Neural cell (in vitro differentiated cells): ENCODE results near the gene DHRS1. TPM values are rescaled to one million over a fixed set of nuclear protein-coding genes. Genes with fewer than 3 reads are reported as not detected.

Source experiments
- H2AFZ ChIP-seq: fragments of 200-600, 300-800 bp; sonication (generic), shearing (Covaris generic); 2 replicates; pipeline ENCODE4 v1.6.0; 2014; ENCODE audit warnings: low read depth, mild to moderate bottlenecking, antibody characterized with exemption, low read length, moderate library complexity
- H3F3A ChIP-seq: fragments of 200-600 bp; shearing (Covaris generic); 2 replicates; pipeline ENCODE4 v1.6.1; 2016; ENCODE audit warnings: mild to moderate bottlenecking, moderate library complexity, mixed read lengths, antibody characterized with exemption, low read length; ENCODE audit not compliant: insufficient read depth, poor library complexity, severe bottlenecking
- H3K27ac ChIP-seq: fragments of 200-600, 300-800 bp; sonication (generic), shearing (Covaris generic); 2 replicates; pipeline ENCODE4 v1.5.1; 2014; ENCODE audit warnings: mild to moderate bottlenecking, low read length, moderate library complexity
- H3K27me3 ChIP-seq: fragments of 300-800, 200-600 bp; sonication (generic), shearing (Covaris generic); 2 replicates; pipeline ENCODE4 v1.6.0; 2014; ENCODE audit warnings: mild to moderate bottlenecking, low read depth, low read length, moderate library complexity; ENCODE audit not compliant: insufficient read depth
- H3K36me3 ChIP-seq: fragments of 300-800, 200-600 bp; sonication (generic), shearing (Covaris generic); 2 replicates; pipeline ENCODE4 v1.5.1; 2014; ENCODE audit warnings: mild to moderate bottlenecking, antibody characterized with exemption, low read length, moderate library complexity; ENCODE audit not compliant: insufficient read depth
- H3K4me2 ChIP-seq: fragments of 300-800, 200-600 bp; sonication (generic), shearing (Covaris generic); 2 replicates; pipeline ENCODE4 v1.6.0; 2014; ENCODE audit warnings: mild to moderate bottlenecking, low read length
- H3K4me3 ChIP-seq: fragments of 300-800, 200-600 bp; sonication (generic), shearing (Covaris generic); 2 replicates; pipeline ENCODE4 v1.5.1; 2014; ENCODE audit warnings: mild to moderate bottlenecking, low read length, moderate library complexity
- H3K79me2 ChIP-seq: fragments of 200-600 bp; shearing (Covaris generic); replicated peaks from 2 replicates; pipeline ENCODE4 v1.6.0; 2014; ENCODE audit warnings: mild to moderate bottlenecking, low read length, moderate library complexity; ENCODE audit not compliant: insufficient read depth
- H3K9ac ChIP-seq: fragments of 300-800, 200-600 bp; sonication (generic), shearing (Covaris generic); 2 replicates; pipeline ENCODE4 v1.6.1; 2016; ENCODE audit warnings: mild to moderate bottlenecking, low read length, mixed read lengths
- H3K9me2 ChIP-seq: fragments of 200-600 bp; shearing (Covaris generic); 2 replicates; pipeline ENCODE4 v1.6.1; 2016; ENCODE audit warnings: mild to moderate bottlenecking, low read length, mixed read lengths; ENCODE audit not compliant: insufficient read depth
- H3K9me3 ChIP-seq: fragments of 200-600, 300-800 bp; sonication (generic), shearing (Covaris generic); 2 replicates; pipeline ENCODE4 v1.6.1; 2016; ENCODE audit warnings: mild to moderate bottlenecking, mixed run types, low read length, moderate library complexity, mixed read lengths
- H4K20me1 ChIP-seq: fragments of 200-600 bp; shearing (Covaris generic); 2 replicates; pipeline ENCODE4 v1.6.1; 2016; ENCODE audit warnings: mild to moderate bottlenecking, mixed run types; ENCODE audit not compliant: insufficient read depth
- EP300 ChIP-seq: fragments of 450-650 bp; conservative IDR thresholded peaks from 2 replicates; pipeline ENCODE4 v1.6.1; 2014; ENCODE audit warnings: antibody characterized with exemption, mild to moderate bottlenecking, moderate library complexity; ENCODE audit not compliant: poor library complexity, severe bottlenecking
- EZH2 ChIP-seq: fragments of 200-600, 300-800 bp; shearing (Covaris generic), sonication (generic); IDR thresholded peaks from 2 replicates; pipeline ENCODE4 v1.6.1; 2014; ENCODE audit warnings: antibody characterized with exemption, low read length, borderline replicate concordance, mild to moderate bottlenecking; ENCODE audit not compliant: insufficient read depth, poor library complexity, severe bottlenecking
- POLR2AphosphoS5 ChIP-seq: IDR thresholded peaks from 2 replicates; pipeline ENCODE4 v1.6.1; 2012
- REST ChIP-seq: IDR thresholded peaks from 2 replicates; pipeline ENCODE4 v1.6.1; 2012; ENCODE audit warnings: borderline replicate concordance
- SMC3 ChIP-seq: fragments of 450-650 bp; conservative IDR thresholded peaks from 2 replicates; pipeline ENCODE4 v1.6.1; 2014; ENCODE audit warnings: antibody characterized with exemption, mild to moderate bottlenecking, moderate library complexity; ENCODE audit not compliant: poor library complexity
- polyA plus RNA-seq: library from polyadenylated mRNA; depleted of rRNA; stranded (reverse); fragments of >200 nt; gene quantifications from 2 replicates; pipeline ENCODE4 v1.2.3, GENCODE V29; 2014
- TF ChIP-seq, protein P1 (sequence below): fragments of 450-650 bp; IDR thresholded peaks from 2 replicates; pipeline ENCODE4 v1.5.1; 2014; ENCODE audit warnings: antibody characterized with exemption, mild to moderate bottlenecking, moderate library complexity; ENCODE audit not compliant: poor library complexity, severe bottlenecking

The DHRS1 gene
- polyA plus RNA-seq, 1 donor from 2014 or later, result 6.9 TPM

GRCh38 chr14:24241829-24242443, 57.6 kb downstream of the DHRS1 start:
- peaks cover 16% of the 10 kb centered on the region for H3K36me3 ChIP-seq
- H3K9ac ChIP-seq, result peak overlapping the region; percentile 85
- H3F3A ChIP-seq, result peaks cover 5% of the 10 kb centered on the region
- H3K9me2 ChIP-seq, result no peaks in the 10 kb centered on the region
- peak overlapping the region; percentile 93 for H3K4me2 ChIP-seq
- no peaks in the 10 kb centered on the region for H3K27me3 ChIP-seq
- peak overlapping the region; percentile 34 for H2AFZ ChIP-seq
- peaks cover 5% of the 10 kb centered on the region for H4K20me1 ChIP-seq
- peak overlapping the region; percentile 79 for H3K4me3 ChIP-seq
- H3K9me3 ChIP-seq, result no peaks in the 10 kb centered on the region
- peak overlapping the region; percentile 95 for H3K27ac ChIP-seq
- H3K79me2 ChIP-seq, result peaks cover 21% of the 10 kb centered on the region
- TF ChIP-seq REST (no peak), EP300 (no peak), POLR2AphosphoS5 (no peak), EZH2 (no peak), SMC3 (no peak)
- TF ChIP-seq, protein P1, sequence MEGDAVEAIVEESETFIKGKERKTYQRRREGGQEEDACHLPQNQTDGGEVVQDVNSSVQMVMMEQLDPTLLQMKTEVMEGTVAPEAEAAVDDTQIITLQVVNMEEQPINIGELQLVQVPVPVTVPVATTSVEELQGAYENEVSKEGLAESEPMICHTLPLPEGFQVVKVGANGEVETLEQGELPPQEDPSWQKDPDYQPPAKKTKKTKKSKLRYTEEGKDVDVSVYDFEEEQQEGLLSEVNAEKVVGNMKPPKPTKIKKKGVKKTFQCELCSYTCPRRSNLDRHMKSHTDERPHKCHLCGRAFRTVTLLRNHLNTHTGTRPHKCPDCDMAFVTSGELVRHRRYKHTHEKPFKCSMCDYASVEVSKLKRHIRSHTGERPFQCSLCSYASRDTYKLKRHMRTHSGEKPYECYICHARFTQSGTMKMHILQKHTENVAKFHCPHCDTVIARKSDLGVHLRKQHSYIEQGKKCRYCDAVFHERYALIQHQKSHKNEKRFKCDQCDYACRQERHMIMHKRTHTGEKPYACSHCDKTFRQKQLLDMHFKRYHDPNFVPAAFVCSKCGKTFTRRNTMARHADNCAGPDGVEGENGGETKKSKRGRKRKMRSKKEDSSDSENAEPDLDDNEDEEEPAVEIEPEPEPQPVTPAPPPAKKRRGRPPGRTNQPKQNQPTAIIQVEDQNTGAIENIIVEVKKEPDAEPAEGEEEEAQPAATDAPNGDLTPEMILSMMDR, result peak; percentile 65

Other genes with a start within 250 kb of the DHRS1 start
- gene CARMIL3, start 247.8 kb downstream of the DHRS1 start, polyA plus RNA-seq, result 43.6 and 49.3 TPM in 2 replicates
- gene CPNE6, start 228.2 kb downstream of the DHRS1 start, polyA plus RNA-seq, result 2.3 and 4.1 TPM in 2 replicates
- 0.20 and 1.2 TPM in 2 replicates for gene PCK2, start 205.5 kb downstream of the DHRS1 start, polyA plus RNA-seq
- 74.5 and 106 TPM in 2 replicates for gene DCAF11, start 185.0 kb downstream of the DHRS1 start, polyA plus RNA-seq
- 9.5 TPM in 2 replicates for gene NRL, start 184.8 kb downstream of the DHRS1 start, polyA plus RNA-seq
- 0.62 and 0.88 TPM in 2 replicates for gene FITM1, start 169.1 kb downstream of the DHRS1 start, polyA plus RNA-seq
- gene PSME1, start 163.6 kb downstream of the DHRS1 start, polyA plus RNA-seq, result 39.5 and 55.8 TPM in 2 replicates
- 45.1 and 54.6 TPM in 2 replicates for gene EMC9, start 158.2 kb downstream of the DHRS1 start, polyA plus RNA-seq
- 69.1 and 73.3 TPM in 2 replicates for gene PSME2, start 153.2 kb downstream of the DHRS1 start, polyA plus RNA-seq
- gene RNF31, start 152.3 kb downstream of the DHRS1 start, polyA plus RNA-seq, result 69.6 and 98.7 TPM in 2 replicates
- 5.9 and 19.6 TPM in 2 replicates for gene IRF9, start 138.5 kb downstream of the DHRS1 start, polyA plus RNA-seq
- 18.5 and 22.8 TPM in 2 replicates for gene REC8, start 127.7 kb downstream of the DHRS1 start, polyA plus RNA-seq
- gene IPO4, start 111.0 kb downstream of the DHRS1 start, polyA plus RNA-seq, result 9.2 and 13.4 TPM in 2 replicates
- gene TM9SF1, start 104.3 kb downstream of the DHRS1 start, polyA plus RNA-seq, result 25.1 and 34.2 TPM in 2 replicates
- 0.17 TPM in 1 of 2 replicates, not detected in the other for gene TSSK4, start 94.1 kb downstream of the DHRS1 start, polyA plus RNA-seq
- 55.3 and 67.6 TPM in 2 replicates for gene CHMP4A, start 86.3 kb downstream of the DHRS1 start, polyA plus RNA-seq
- 94.2 and 116 TPM in 2 replicates for gene MDP1, start 83.7 kb downstream of the DHRS1 start, polyA plus RNA-seq
- gene NEDD8, start 67.4 kb downstream of the DHRS1 start, polyA plus RNA-seq, result 406 and 431 TPM in 2 replicates
- 132 and 403 TPM in 2 replicates for gene GMPR2, start 66.9 kb downstream of the DHRS1 start, polyA plus RNA-seq
- 103 and 120 TPM in 2 replicates for gene TINF2, start 57.2 kb downstream of the DHRS1 start, polyA plus RNA-seq
- 3.6 and 7.5 TPM in 2 replicates for gene TGM1, start 36.6 kb downstream of the DHRS1 start, polyA plus RNA-seq
- gene RABGGTA, start 28.2 kb downstream of the DHRS1 start, polyA plus RNA-seq, result 28.8 and 33.2 TPM in 2 replicates
- 13.0 and 19.5 TPM in 2 replicates for gene NOP9, start 70 bp upstream of the DHRS1 start, polyA plus RNA-seq
- gene CIDEB, start 8.2 kb upstream of the DHRS1 start, polyA plus RNA-seq, result not detected in 2 replicates
- 3.4 and 5.0 TPM in 2 replicates for gene LTB4R2, start 10.4 kb upstream of the DHRS1 start, polyA plus RNA-seq
- 4.3 and 5.2 TPM in 2 replicates for gene LTB4R, start 11.7 kb upstream of the DHRS1 start, polyA plus RNA-seq
- not detected in 2 replicates for gene ADCY4, start 35.3 kb upstream of the DHRS1 start, polyA plus RNA-seq
- not detected in 2 replicates for gene RIPK3, start 40.2 kb upstream of the DHRS1 start, polyA plus RNA-seq
- 0.22 and 0.48 TPM in 2 replicates for gene NFATC4, start 68.4 kb upstream of the DHRS1 start, polyA plus RNA-seq
- 5.7 and 9.1 TPM in 2 replicates for gene NYNRIN, start 99.2 kb upstream of the DHRS1 start, polyA plus RNA-seq
- gene CBLN3, start 129.9 kb upstream of the DHRS1 start, polyA plus RNA-seq, result not detected in 2 replicates
- gene KHNYN, start 130.2 kb upstream of the DHRS1 start, polyA plus RNA-seq, result 0.53 and 0.92 TPM in 2 replicates
- gene SDR39U1, start 143.0 kb upstream of the DHRS1 start, polyA plus RNA-seq, result 142 and 173 TPM in 2 replicates
- not detected in 2 replicates for gene CMA1, start 208.5 kb upstream of the DHRS1 start, polyA plus RNA-seq